ENCODE measurements around the gene ISM1. TPM values are rescaled to one million over a fixed set of nuclear protein-coding genes. Genes with fewer than 3 reads are reported as not detected.

The ISM1 gene
- total and polyA plus RNA-seq, 2 donors (not counting 3 experiments of a cell fraction or from before 2014, with no cell fraction given) = not detected

GRCh38 chr20:13271977-13272975 is 51.2 kb downstream of the ISM1 start:
- dilution Hi-C loops (cut with MboI; ENCODE audit: extremely low pct_ligation_motif_present, low sequenced_read_pairs) = no loop called here
- peaks cover 18% of the 10 kb centered on the region for H3K4me1 ChIP-seq (ENCODE audit: control insufficient read depth, extremely low read depth, insufficient read depth, low read length)
- POLR2A ChIA-PET = no interaction called here

More at GRCh38 chr20:13271977-13272975, 51.2 kb downstream of the ISM1 start:
- Histone ChIP-seq H2AFZ (ENCODE audit: low read depth, low read length) (no peak overlapping the region), H3K9me3 (replicated peaks; ENCODE audit: control insufficient read depth, insufficient read depth, low read length) (no peaks in the 10 kb centered on the region), H3K79me2 (ENCODE audit: control insufficient read depth, insufficient read depth, low read length) (no peaks in the 10 kb centered on the region), H3K4me2 (ENCODE audit: insufficient read depth, low read length) (no peak overlapping the region), H3K27me3 (ENCODE audit: control insufficient read depth in 2 of 2, insufficient read depth in 2 of 2, low read length in 2 of 2) (peaks cover 0 to 13% of the 10 kb centered on the region in 2 experiments), H3K9me1 (replicated peaks; ENCODE audit: control insufficient read depth, extremely low read depth, insufficient read depth, low read length) (no peaks in the 10 kb centered on the region), H3K36me3 (ENCODE audit: control insufficient read depth in 2 of 2, extremely low read depth in 1 of 2, insufficient read depth in 2 of 2, low read length in 2 of 2) (no peaks in the 10 kb centered on the region), H3K27ac (ENCODE audit: insufficient read depth, low read depth, low read length) (no peak overlapping the region), H3K9ac (replicated peaks; ENCODE audit: extremely low read depth, insufficient read depth, low read length) (no peak overlapping the region), H4K20me1 (replicated peaks; ENCODE audit: control insufficient read depth, extremely low read depth, insufficient read depth, low read length) (no peaks in the 10 kb centered on the region), H3K4me3 (replicated peaks in 1 of 3; ENCODE audit: insufficient read depth in 1 of 3, low read depth in 1 of 3, low read length in 3 of 3) (no peak overlapping the region)
- intact Hi-C loops (cut with micrococcal nuclease) = loop anchor here (2.0 kb wide), 2 partner anchors 51 to 347 kb away; partner anchors contain the start of gene ISM1
- DNase-seq (ENCODE audit: low read depth, low spot score) (no peak), FAIRE-seq (no peak)
- TF ChIP-seq JUN (IDR thresholded peaks at IDR 0.05; ENCODE audit: borderline replicate concordance, insufficient read depth, insufficient read length, low read depth) (no peak), FOS (IDR thresholded peaks at IDR 0.05; ENCODE audit: borderline replicate concordance, insufficient read depth, low read length) (no peak), EZH2 (IDR thresholded peaks at IDR 0.05; ENCODE audit: borderline replicate concordance, low read depth, low read length, severe bottlenecking) (no peak), POLR2A (IDR thresholded peaks at IDR 0.05; ENCODE audit: low read depth, low read length) (no peak), POLR2AphosphoS5 (IDR thresholded peaks at IDR 0.05; ENCODE audit: insufficient read depth, low read depth, low read length) (no peak), MAX (IDR thresholded peaks at IDR 0.05; ENCODE audit: insufficient read depth, insufficient read length) (no peak), CTCF (IDR thresholded peaks at IDR 0.05; ENCODE audit: extremely low read depth in 1 of 2, insufficient read depth in 1 of 2, low read depth in 1 of 2, low read length in 2 of 2) (no peak), MYC (IDR thresholded peaks at IDR 0.05; ENCODE audit: low read depth, low read length) (no peak), GATA2 (IDR thresholded peaks at IDR 0.05; ENCODE audit: insufficient read depth, insufficient read length, low read depth, low read length) (no peak)
- BruUV-seq (replicated peaks) = no TSS peak
- CTCF ChIA-PET = interaction anchor here (0.8 to 2.8 kb wide), 7 partner anchors 10 to 344 kb away, joined by 3 to 23 read pairs (median 4); no protein-coding TSS in a partner anchor

Measured in endothelial cell of umbilical vein (primary cell).